Activated B cell treated with CpG ODN at 0.5 μM for 24 hours (primary cell): ENCODE data around the gene MAP1B. TPM values are rescaled to one million over a fixed set of nuclear protein-coding genes. Genes with fewer than 3 reads are reported as not detected.

Experiments
- ATAC-seq: fragments of 200-7000 bp; cut with Tn5 transposase; one replicate; pipeline ENCODE4 v1.10.0; 2021; ENCODE audit warnings: low read depth, mild to moderate bottlenecking, moderate library complexity
- CTCF ChIA-PET: fragments of 350-600 bp; sonication (Branson Sonifier 250); formaldehyde crosslinking; loops from one replicate; lab custom pipeline; 2021; ENCODE audit warnings: antibody characterized with exemption; lab: Charles Lee
- POLR2A ChIA-PET: fragments of 350-600 bp; sonication (Branson Sonifier 250); formaldehyde crosslinking; loops from one replicate; lab custom pipeline; 2021; ENCODE audit warnings: antibody characterized with exemption; lab: Charles Lee
- DNase-seq: peaks from one replicate; pipeline ENCODE4 v3.0.0; 2022
- H3K27ac Mint-ChIP-seq: one replicate; pipeline ENCODE4 v1.8.0; 2020; ENCODE audit warnings: mixed read lengths
- H3K27me3 Mint-ChIP-seq: one replicate; pipeline ENCODE4 v1.8.0; 2021; ENCODE audit warnings: mixed read lengths
- H3K36me3 Mint-ChIP-seq: one replicate; pipeline ENCODE4 v1.8.0; 2021; ENCODE audit warnings: low read depth, mixed read lengths
- H3K4me1 Mint-ChIP-seq: one replicate; pipeline ENCODE4 v1.8.0; 2021; ENCODE audit warnings: mixed read lengths
- H3K4me3 Mint-ChIP-seq: one replicate; pipeline ENCODE4 v1.8.0; 2020; ENCODE audit warnings: mild to moderate bottlenecking, mixed read lengths
- H3K9me3 Mint-ChIP-seq: one replicate; pipeline ENCODE4 v1.8.0; 2020; ENCODE audit warnings: mixed read lengths
- intact Hi-C: fragments of 100-400 bp; cut with micrococcal nuclease; formaldehyde crosslinking; loops from one replicate; pipeline ENCODE4 v1.15.1; 2024
- total RNA-seq: library from RNA; stranded (reverse); gene quantifications from 2 replicates; pipeline ENCODE4 v1.2.3, GENCODE V29; 2022
- TF ChIP-seq, protein P1 (sequence below): fragments of 200-600 bp; IDR thresholded peaks from one replicate; pipeline ENCODE4 v1.8.0; 2022; ENCODE audit warnings: antibody characterized with exemption, mild to moderate bottlenecking

MAP1B gene
- total RNA-seq, 1 donor from 2014 or later: 0.09 TPM

GRCh38 chr5:72216756-72217155, 109.5 kb downstream of the MAP1B start:
- Mint-ChIP-seq H3K4me3 (no peak overlapping the region), H3K9me3 (no peaks in the 10 kb centered on the region), H3K36me3 (peaks cover 50% of the 10 kb centered on the region), H3K27ac (no peak overlapping the region), H3K27me3 (no peaks in the 10 kb centered on the region), H3K4me1 (no peaks in the 10 kb centered on the region)
- intact Hi-C loops: no loop called here
- ChIA-PET CTCF (no interaction called here), POLR2A (no interaction called here)
- DNase-seq (no peak), ATAC-seq (no peak)
- TF ChIP-seq, protein P1, sequence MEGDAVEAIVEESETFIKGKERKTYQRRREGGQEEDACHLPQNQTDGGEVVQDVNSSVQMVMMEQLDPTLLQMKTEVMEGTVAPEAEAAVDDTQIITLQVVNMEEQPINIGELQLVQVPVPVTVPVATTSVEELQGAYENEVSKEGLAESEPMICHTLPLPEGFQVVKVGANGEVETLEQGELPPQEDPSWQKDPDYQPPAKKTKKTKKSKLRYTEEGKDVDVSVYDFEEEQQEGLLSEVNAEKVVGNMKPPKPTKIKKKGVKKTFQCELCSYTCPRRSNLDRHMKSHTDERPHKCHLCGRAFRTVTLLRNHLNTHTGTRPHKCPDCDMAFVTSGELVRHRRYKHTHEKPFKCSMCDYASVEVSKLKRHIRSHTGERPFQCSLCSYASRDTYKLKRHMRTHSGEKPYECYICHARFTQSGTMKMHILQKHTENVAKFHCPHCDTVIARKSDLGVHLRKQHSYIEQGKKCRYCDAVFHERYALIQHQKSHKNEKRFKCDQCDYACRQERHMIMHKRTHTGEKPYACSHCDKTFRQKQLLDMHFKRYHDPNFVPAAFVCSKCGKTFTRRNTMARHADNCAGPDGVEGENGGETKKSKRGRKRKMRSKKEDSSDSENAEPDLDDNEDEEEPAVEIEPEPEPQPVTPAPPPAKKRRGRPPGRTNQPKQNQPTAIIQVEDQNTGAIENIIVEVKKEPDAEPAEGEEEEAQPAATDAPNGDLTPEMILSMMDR: no peak

- intact Hi-C loops: no loop called here
- ATAC-seq (no peak), DNase-seq (no peak)
- Mint-ChIP-seq H3K36me3 (peaks cover 91% of the 10 kb centered on the region), H3K27me3 (no peaks in the 10 kb centered on the region), H3K27ac (no peak overlapping the region), H3K4me3 (no peak overlapping the region), H3K4me1 (no peaks in the 10 kb centered on the region), H3K9me3 (no peaks in the 10 kb centered on the region)
- ChIA-PET POLR2A (no interaction called here), CTCF (no interaction called here)
- TF ChIP-seq, protein P1: no peak
Observed at GRCh38 chr5:72221099-72221498, 113.8 kb downstream of the MAP1B start.

DNA sequence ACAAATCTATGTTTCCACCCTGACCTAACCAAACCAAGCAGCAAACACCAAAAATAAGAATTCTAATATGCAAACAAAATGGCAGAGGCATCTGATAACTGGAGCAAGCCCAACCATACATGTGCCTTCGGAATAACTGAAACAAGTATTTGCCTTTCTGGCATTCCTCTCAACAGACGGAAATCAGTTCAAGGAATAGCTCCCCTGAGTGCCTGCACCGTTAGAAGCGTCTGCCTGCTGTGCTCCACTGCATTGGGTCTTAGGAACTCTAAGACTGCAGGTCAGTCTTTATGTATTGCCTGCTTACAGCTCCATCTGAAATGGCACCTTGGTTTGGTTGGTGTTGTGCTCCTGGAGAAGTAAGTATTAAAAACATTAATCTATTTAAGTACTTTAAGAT, 114.3 kb downstream of the MAP1B start:
- intact Hi-C loops: no loop called here
- DNase-seq: no peak
- H3K27ac Mint-ChIP-seq: no peak overlapping the region
- H3K4me1 Mint-ChIP-seq: no peaks in the 10 kb centered on the region
- no peak for ATAC-seq
- TF ChIP-seq, protein P1: no peak
- peaks cover 93% of the 10 kb centered on the region for H3K36me3 Mint-ChIP-seq
- ChIA-PET POLR2A (no interaction called here), CTCF (no interaction called here)
- H3K4me3 Mint-ChIP-seq: no peak overlapping the region
- H3K9me3 Mint-ChIP-seq: no peaks in the 10 kb centered on the region
- H3K27me3 Mint-ChIP-seq: no peaks in the 10 kb centered on the region

- Mint-ChIP-seq H3K4me1 (no peaks in the 10 kb centered on the region), H3K9me3 (no peaks in the 10 kb centered on the region), H3K36me3 (peaks cover 97% of the 10 kb centered on the region), H3K27me3 (no peaks in the 10 kb centered on the region), H3K27ac (no peak overlapping the region), H3K4me3 (no peak overlapping the region)
- DNase-seq (no peak), ATAC-seq (no peak)
- intact Hi-C loops: no loop called here
- TF ChIP-seq, protein P1: no peak
- POLR2A ChIA-PET: no interaction called here
- CTCF ChIA-PET: no interaction called here
Observed at GRCh38 chr5:72222521-72222920, 115.2 kb downstream of the MAP1B start.

GRCh38 chr5:72223371-72223770, 116.1 kb downstream of the MAP1B start:
- POLR2A ChIA-PET: no interaction called here

More at GRCh38 chr5:72223371-72223770, 116.1 kb downstream of the MAP1B start:
- Mint-ChIP-seq H3K9me3 (no peaks in the 10 kb centered on the region), H3K27me3 (no peaks in the 10 kb centered on the region), H3K27ac (no peak overlapping the region), H3K4me1 (no peaks in the 10 kb centered on the region), H3K36me3 (peaks cover 95% of the 10 kb centered on the region), H3K4me3 (no peak overlapping the region)
- CTCF ChIA-PET: no interaction called here
- ATAC-seq (no peak), DNase-seq (no peak)
- TF ChIP-seq, protein P1: no peak
- intact Hi-C loops: no loop called here
